ENCODE data around the gene NMNAT3.

GRCh38 chr3:139552632-139553365, 125.0 kb downstream of the NMNAT3 start:
- TF ChIP-seq POLR2AphosphoS5 (IDR thresholded peaks at IDR 0.05; ENCODE audit: low read depth, low read length) (no peak), POLR2A (IDR thresholded peaks at IDR 0.05; ENCODE audit: low read depth, low read length) (no peak), TAF1 (IDR thresholded peaks at IDR 0.05; ENCODE audit: borderline replicate concordance, low read depth, low read length) (no peak)
